Peyer's patch (tissue), 4 donors: ENCODE results near the gene MTG1. TPM values are rescaled to one million over a fixed set of nuclear protein-coding genes. Genes with fewer than 3 reads are reported as not detected.

Experiments
- DNase-seq, 3 donors: peaks; one replicate each; pipeline ENCODE4 v3.0.0-alpha.2; 2017 to 2019
- H3K27ac ChIP-seq, 4 donors: fragments of 200-600 bp; sonication (generic); one replicate each; pipeline ENCODE4 v1.5.1; 2016 to 2019
- H3K27me3 ChIP-seq, 2 donors: fragments of 200-600 bp; sonication (generic); one replicate each; pipeline ENCODE4 v1.5.1; 2019
- H3K36me3 ChIP-seq, 3 donors: fragments of 200-600 bp; sonication (generic); one replicate each; pipeline ENCODE4 v1.5.1; 2016 to 2019
- H3K4me1 ChIP-seq, 4 donors: fragments of 200-600 bp; sonication (generic); one replicate each; pipeline ENCODE4 v1.5.1; 2016 to 2019
- H3K4me3 ChIP-seq, 4 donors: fragments of 200-600 bp; sonication (generic); 1 replicate in 3 of 4; 2 replicates in 1 of 4; pipeline ENCODE4 v1.5.1; 2016 to 2019; ENCODE audit warnings: mild to moderate bottlenecking in 1 of 4
- H3K9me3 ChIP-seq, 4 donors: fragments of 200-600 bp; sonication (generic); one replicate each; pipeline ENCODE4 v1.5.1; 2016 to 2019; ENCODE audit warnings: mild to moderate bottlenecking in 1 of 4
- POLR2A ChIP-seq, 2 donors: fragments of 450-650 bp; IDR thresholded peaks; one replicate each; pipeline ENCODE4 v1.5.1; 2017; ENCODE audit warnings: antibody characterized with exemption in 2 of 2, mild to moderate bottlenecking in 2 of 2, moderate library complexity in 2 of 2
- total RNA-seq, 4 donors: library from RNA; depleted of rRNA; stranded (reverse); fragments of >200 nt; gene quantifications; one replicate each; pipeline ENCODE4 v1.1.0, GENCODE V29; 2016
- TF ChIP-seq, protein P1 (sequence below), 6 experiments: fragments of 450-650 bp in 4 of 6; fragments of 200-600 bp in 2 of 6; sonication (generic) in 1 of 6; IDR thresholded peaks; one replicate each; pipeline ENCODE4 v1.5.1; 2017 to 2019; ENCODE audit warnings: antibody characterized with exemption in 6 of 6, mild to moderate bottlenecking in 3 of 6, moderate library complexity in 1 of 6

MTG1 gene
- total RNA-seq, 4 donors from 2014 or later: 44.7 to 110 (median 103) TPM

DNA sequence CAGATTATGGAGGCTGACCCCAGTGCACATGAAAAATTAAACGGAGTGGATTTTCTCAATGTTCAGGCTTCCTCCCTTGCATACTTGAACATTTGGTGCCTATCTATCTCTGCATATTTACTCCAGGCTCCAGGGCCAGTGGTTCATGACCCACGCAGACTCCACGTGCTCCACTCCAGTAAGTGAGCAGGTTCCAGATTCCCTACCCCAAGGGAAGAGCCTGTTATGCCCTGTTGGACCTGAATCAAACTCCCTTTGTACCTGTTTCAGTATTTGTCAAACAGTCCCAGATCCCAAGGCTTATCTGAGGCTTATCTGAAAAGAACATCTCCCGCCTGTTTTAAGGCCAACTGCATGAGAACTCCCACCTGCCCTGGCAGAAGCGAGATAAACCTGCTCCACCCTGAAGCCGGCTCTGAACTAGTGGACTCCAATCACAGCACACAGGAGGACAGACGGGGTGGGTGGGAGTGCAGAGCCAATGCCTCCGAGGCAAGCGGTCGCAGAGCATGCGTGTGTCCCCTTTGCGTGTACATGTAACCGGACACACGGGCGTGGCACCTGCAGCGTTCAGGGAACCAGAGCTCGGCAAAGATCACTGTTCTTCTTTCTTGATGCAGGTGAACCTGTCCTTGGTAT is 33.9 kb upstream of the MTG1 start:
- peaks cover 7 to 48% (median 10%) of the 10 kb centered on the region in 4 donors for H3K4me1 ChIP-seq
- peaks cover 0 to 40% (median 0%) of the 10 kb centered on the region in 3 donors for H3K36me3 ChIP-seq
- no peaks in the 10 kb centered on the region for H3K27me3 ChIP-seq
- no peaks in the 10 kb centered on the region for H3K9me3 ChIP-seq
- peak in 2 of 3 donors; percentile 67 to 72 for DNase-seq
- no peak overlapping the region for H3K4me3 ChIP-seq
- H3K27ac ChIP-seq: peak overlapping the region in 3 of 4 donors; percentile 50 to 97 (median 90)
- TF ChIP-seq POLR2A (IDR thresholded peaks at IDR 0.05): no peak
- TF ChIP-seq, protein P1, sequence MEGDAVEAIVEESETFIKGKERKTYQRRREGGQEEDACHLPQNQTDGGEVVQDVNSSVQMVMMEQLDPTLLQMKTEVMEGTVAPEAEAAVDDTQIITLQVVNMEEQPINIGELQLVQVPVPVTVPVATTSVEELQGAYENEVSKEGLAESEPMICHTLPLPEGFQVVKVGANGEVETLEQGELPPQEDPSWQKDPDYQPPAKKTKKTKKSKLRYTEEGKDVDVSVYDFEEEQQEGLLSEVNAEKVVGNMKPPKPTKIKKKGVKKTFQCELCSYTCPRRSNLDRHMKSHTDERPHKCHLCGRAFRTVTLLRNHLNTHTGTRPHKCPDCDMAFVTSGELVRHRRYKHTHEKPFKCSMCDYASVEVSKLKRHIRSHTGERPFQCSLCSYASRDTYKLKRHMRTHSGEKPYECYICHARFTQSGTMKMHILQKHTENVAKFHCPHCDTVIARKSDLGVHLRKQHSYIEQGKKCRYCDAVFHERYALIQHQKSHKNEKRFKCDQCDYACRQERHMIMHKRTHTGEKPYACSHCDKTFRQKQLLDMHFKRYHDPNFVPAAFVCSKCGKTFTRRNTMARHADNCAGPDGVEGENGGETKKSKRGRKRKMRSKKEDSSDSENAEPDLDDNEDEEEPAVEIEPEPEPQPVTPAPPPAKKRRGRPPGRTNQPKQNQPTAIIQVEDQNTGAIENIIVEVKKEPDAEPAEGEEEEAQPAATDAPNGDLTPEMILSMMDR (IDR thresholded peaks at IDR 0.05): no peak

DNA sequence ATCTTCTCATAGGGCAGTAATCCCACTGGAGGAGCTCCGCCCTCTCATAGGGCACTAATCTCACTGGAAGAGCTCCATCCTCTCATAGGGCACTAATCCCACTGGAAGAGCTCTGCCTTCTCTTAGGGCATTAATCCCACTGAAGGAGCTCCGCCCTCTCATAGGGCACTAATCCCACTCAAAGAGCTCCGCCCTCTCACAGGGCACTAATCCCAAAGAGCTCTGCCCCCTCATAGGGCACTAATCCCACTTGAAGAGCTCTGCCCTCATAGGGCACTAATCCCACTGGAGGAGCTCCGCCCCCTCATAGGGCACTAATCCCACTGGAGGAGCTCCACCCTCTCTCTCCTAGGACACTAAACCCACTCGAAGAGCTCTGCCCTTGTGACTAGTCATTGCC is 32.7 kb upstream of the MTG1 start:
- DNase-seq: no peak
- Histone ChIP-seq H3K4me1 (peaks cover 7 to 55% (median 10%) of the 10 kb centered on the region in 4 donors), H3K4me3 (no peak overlapping the region), H3K9me3 (no peaks in the 10 kb centered on the region), H3K27ac (peak overlapping the region in 3 of 4 donors; percentile 62 to 97 (median 90)), H3K27me3 (no peaks in the 10 kb centered on the region), H3K36me3 (peaks cover 0 to 46% (median 0%) of the 10 kb centered on the region in 3 donors)
- TF ChIP-seq POLR2A (IDR thresholded peaks at IDR 0.05): no peak
- TF ChIP-seq, protein P1 (IDR thresholded peaks at IDR 0.05): no peak

DNA sequence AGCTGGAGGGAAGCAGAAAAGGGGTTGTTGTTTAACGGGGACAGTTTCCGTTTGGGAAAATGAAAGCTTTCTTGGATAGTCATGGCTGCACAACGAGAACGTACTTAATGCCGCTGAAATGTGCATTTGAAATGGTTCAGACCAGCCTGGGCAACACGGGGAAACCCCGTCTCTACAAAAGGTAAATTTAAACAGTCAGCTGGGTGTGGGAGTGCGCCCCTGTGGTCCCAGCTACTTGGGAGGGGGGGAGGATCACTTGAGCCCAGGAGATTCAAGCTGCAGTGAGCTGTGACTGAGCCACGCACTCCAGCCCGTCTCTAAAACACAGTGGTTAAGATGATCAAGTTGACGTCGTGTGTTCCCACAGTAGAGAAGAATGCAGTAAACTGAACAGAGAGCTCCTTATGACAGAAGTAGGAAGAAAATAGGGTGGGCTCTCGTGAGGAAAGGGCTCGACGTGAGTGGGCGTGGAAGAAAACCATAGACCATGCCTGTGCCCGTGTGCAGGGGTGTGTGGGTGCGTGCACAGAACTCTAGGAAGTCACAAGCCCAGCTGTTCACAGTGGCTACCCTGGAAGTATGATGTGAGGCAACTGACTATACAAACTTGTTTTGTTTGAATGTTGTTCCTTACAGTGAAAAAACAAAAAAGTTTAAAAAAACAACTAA is 32.0 kb upstream of the MTG1 start:
- H3K27ac ChIP-seq: peak overlapping the region in 3 of 4 donors; percentile 62 to 97 (median 90)
- H3K9me3 ChIP-seq: no peaks in the 10 kb centered on the region
- DNase-seq: peak in 1 of 3 donors; percentile 35
- H3K4me1 ChIP-seq: peaks cover 1 to 49% (median 7%) of the 10 kb centered on the region in 4 donors
- H3K36me3 ChIP-seq: peaks cover 0 to 50% (median 0%) of the 10 kb centered on the region in 3 donors
- no peaks in the 10 kb centered on the region for H3K27me3 ChIP-seq
- TF ChIP-seq, protein P1 (IDR thresholded peaks at IDR 0.05): no peak
- no peak for TF ChIP-seq POLR2A (IDR thresholded peaks at IDR 0.05)
- no peak overlapping the region for H3K4me3 ChIP-seq

DNA sequence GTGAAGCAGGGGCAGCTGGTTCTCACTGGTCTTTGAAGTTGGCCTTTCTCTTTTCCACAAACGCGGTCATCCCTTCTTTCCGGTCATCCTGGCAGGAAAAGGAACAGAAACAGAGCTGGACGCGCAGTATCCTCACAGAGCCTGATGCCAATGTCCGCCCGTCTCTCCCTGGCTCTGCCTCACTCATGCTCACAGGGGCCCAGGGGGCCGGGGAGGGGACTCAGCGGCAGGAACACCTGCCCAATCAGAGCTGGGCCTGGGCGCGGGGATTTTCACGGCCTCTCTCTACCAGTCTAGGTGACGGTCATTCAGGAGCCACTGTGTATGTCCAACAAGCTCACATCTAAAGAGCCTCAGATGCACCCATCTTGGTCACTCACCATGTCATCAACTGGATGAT is 31.1 kb upstream of the MTG1 start:
- Histone ChIP-seq H3K27me3 (no peaks in the 10 kb centered on the region), H3K9me3 (no peaks in the 10 kb centered on the region), H3K4me1 (peaks cover 0 to 48% (median 4%) of the 10 kb centered on the region in 4 donors), H3K4me3 (no peak overlapping the region), H3K36me3 (peaks cover 0 to 54% (median 0%) of the 10 kb centered on the region in 3 donors), H3K27ac (peak overlapping the region in 1 of 4 donors; percentile 62)
- TF ChIP-seq, protein P1 (IDR thresholded peaks at IDR 0.05): no peak
- TF ChIP-seq POLR2A (IDR thresholded peaks at IDR 0.05): no peak
- DNase-seq: peak in 1 of 3 donors; percentile 39

DNA sequence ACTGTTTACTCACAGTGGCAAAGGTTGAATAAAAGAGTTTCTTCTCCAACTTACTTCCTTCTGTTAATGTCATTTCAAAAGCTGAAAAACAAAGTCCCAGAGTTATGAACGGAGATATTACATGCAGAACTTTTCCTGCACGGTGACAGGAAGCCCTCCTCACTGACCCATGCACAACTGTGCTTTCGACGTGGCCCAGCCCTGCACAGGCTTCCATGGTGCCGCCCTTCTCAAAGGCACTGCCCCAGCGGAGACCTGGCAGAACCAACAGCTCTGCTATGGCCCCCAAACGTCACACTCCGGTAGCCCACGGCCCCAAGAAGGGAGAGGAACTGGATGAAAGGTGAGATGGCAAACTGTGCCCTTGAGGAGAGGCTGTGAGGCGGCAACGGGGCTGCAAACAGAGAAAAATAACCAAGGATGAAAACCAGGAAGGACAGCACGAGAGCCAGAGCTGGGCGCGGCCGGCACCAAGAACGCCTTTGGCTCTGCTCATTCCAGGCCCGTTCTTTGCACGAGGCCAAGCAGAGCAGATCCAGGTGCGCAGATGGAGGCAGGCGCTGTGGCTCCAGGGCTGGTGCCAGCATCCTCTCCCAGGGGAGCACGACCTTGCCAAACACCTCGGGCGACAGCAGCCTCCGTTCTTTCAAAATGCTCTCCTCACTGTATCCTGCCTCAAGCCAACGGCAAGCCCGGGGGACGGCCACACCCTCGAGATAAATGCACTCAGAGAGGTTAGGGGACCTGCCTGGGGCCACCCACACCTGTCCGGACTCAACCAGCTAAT is 29.1 kb upstream of the MTG1 start:
- DNase-seq: peak in 1 of 3 donors; percentile 74
- peak overlapping the region in 3 of 4 donors; percentile 28 to 73 (median 53) for H3K27ac ChIP-seq
- TF ChIP-seq POLR2A (IDR thresholded peaks at IDR 0.05): no peak
- TF ChIP-seq, protein P1 (IDR thresholded peaks at IDR 0.05): no peak

More for the DNA sequence above, 29.1 kb upstream of the MTG1 start:
- Histone ChIP-seq H3K27me3 (no peaks in the 10 kb centered on the region), H3K36me3 (peaks cover 0 to 74% (median 0%) of the 10 kb centered on the region in 3 donors), H3K9me3 (no peaks in the 10 kb centered on the region), H3K4me3 (no peak overlapping the region), H3K4me1 (peaks cover 0 to 36% (median 0%) of the 10 kb centered on the region in 4 donors)
